ENCODE data around the gene SYNE1.

Gene SYNE1

GRCh38 chr6:152184573-152184916, 452.6 kb downstream of the SYNE1 start:
- DNase-seq (ENCODE audit: low read depth): no peak

GRCh38 chr6:152180601-152181000, 456.6 kb downstream of the SYNE1 start:
- DNase-seq (ENCODE audit: low read depth): no peak

- DNase-seq (ENCODE audit: low read depth): no peak
These were observed 460.9 kb downstream of the SYNE1 start for GRCh38 chr6:152176268-152176667.

DNA sequence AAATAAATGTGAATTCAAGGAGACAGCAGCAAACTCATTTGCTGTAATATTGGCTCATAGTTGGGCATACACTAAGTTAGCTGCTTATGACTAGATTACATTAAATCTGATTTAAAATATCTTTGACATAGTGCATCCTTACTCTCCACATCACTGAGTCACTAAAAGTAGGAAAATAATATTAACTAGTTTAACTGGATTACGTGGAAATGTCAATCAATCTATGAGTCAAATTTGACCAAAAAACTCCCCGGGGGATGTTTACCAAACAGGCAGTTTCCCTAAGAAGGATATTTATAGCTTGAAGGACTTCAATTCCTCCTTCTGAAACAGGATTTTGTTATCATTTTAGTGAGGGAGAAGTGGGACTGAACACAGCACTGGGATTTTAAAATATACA, 463.2 kb downstream of the SYNE1 start:
- DNase-seq (ENCODE audit: low read depth): no peak

GRCh38 chr6:152173321-152173720, 463.8 kb downstream of the SYNE1 start:
- DNase-seq (ENCODE audit: low read depth): no peak

DNA sequence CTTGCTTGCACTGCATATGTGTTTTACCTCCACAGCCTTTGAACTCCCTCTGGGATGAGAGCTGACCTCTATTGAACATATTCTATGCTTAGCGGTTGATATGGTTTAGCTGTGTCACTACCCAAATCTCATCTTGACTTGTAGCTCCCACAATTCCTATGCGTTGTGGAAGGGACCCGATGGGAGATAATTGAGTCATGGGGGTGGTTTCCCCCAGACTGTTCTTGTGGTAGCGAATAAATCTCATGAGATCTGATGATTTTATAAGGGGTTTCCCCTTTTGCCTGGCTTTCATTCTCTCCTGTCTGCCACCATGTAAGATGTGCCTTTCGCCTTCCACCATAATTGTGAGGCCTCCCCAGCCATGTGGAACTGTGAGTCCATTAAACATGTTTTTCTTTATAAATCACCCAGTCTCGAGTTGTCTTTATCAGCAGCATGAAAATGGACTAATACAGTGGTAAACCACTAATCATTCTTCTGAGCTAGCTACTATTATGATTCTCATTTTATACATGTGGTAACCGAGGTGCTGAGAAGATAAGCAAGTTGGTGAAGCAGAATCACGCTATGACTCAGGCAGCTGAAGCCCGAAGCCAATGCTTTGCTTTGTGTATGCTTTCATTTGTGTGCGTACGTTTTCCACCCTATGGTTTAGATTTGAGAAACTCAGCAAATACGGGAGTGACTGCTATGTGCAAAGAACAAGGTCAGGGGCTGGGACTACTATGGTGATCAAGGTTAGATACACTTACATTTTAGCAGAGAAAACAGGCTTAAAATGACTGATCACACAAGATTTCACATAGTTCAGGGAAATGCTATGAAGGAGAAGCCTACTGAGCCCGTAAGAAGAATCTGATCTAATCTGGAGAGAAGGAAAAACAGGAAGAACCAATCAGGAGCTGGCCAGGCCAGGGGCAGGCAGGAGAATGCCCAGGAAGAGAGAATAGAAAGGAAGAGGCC, 466.2 kb downstream of the SYNE1 start:
- DNase-seq (ENCODE audit: low read depth): no peak

- DNase-seq (ENCODE audit: low read depth): no peak
These were observed 466.9 kb downstream of the SYNE1 start for GRCh38 chr6:152170313-152170701.

- no peak for DNase-seq (ENCODE audit: low read depth)
These were observed 469.2 kb downstream of the SYNE1 start for GRCh38 chr6:152167641-152168603.

- no peak for DNase-seq (ENCODE audit: low read depth)
These were observed 470.3 kb downstream of the SYNE1 start for GRCh38 chr6:152166897-152167296.

DNA sequence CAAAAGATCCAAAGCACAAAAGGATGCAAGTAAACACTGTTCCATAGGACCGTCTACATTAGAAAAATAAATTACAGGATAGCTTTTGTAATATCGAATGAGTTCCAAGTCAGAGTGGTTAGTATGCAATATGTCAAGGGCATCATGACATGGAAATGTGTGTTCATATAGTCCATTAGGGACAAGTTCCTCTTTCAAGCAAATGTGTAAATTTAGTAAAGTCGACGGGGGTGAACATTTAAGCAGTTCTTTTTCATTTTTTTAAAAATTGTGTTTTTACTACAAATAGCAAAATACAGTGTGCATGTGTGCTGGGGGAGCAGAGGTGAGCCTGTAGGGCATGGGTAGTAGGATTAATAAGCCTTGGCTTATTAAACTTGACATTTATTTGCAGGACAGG, 470.7 kb downstream of the SYNE1 start:
- DNase-seq (ENCODE audit: low read depth): no peak

- no peak for DNase-seq (ENCODE audit: low read depth)
These were observed 472.2 kb downstream of the SYNE1 start for GRCh38 chr6:152164957-152165356.

DNA sequence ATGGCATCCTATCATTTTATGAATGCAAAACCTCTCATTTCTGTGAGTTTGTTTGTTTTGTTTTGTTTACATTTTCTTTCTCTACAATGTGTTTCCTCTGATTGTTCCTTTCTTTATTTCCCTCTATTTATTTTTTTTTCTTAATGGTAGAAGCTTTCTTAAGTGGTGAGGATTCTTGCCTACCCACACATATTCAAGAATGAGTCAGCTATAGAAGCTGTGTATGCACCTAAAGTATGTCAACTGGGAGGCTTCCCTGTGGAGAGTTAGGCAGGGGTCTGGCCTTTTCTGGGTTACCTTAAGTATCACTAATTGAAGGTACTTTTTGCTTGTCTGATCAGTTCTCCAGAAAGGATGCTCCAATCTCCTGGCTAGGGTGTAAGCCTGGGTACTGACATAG, 475.7 kb downstream of the SYNE1 start:
- no peak for DNase-seq (ENCODE audit: low read depth)

DNA sequence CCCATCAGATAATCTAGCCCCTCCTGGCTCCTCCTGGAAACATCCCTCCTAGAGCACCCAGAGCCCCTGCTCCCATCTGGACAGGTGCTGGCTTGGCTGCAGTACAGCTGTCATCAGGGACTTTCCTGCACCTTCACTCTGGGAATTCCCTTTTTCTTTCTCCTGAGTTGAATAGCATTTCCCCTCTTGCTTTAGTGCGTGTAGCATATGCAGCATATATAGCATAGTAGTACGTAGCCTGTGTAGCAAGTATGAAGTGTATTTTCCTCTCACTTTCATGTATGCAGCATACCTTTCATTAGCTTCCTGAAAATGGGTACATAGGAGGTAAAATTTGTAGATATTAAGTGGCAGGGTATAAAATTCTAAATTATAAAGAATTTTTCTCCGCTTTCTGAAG, 476.8 kb downstream of the SYNE1 start:
- no peak for DNase-seq (ENCODE audit: low read depth)

DNA sequence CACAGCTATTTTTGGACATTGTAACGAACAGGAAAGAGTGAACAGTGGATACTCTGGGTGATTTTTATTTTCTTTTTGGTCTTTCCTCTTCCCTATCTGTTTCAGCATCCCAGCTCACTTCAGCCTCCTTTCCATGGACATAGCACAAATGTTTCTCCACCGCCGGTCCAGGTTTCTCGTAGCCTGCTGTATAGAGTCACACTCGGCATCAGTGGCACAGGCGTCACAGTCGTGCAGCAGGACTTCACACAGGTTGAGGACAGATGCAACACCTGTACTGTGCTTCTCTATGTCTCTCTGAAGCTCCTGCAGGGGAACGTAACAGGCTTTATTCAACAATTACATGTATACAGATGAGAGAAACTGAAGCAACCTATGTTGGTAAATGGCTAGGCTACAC, 481.4 kb downstream of the SYNE1 start:
- DNase-seq (ENCODE audit: low read depth): no peak

GRCh38 chr6:152154559-152155356, 482.4 kb downstream of the SYNE1 start:
- no peak for DNase-seq (ENCODE audit: low read depth)

- no peak for DNase-seq (ENCODE audit: low read depth)
These were observed 485.2 kb downstream of the SYNE1 start for GRCh38 chr6:152151920-152152319.

DNA sequence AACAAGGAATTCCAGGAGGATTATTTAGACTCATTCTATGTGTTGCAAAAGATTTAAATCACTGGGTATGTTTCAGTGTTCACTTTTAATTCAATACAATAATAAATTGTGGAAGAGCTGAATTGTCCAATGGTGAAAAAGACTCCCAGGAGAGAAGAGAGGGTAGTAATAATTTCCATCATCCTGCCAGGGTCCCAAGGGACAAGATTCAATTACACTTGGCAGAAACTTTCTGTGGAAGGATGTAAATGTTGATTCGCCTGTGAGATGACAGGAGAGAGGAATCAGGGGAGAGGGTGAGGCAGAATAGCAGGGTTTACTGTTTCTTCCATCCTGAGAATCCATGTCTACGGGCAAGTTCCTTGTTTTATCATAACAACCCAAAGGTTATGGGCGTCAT, 487.0 kb downstream of the SYNE1 start:
- no peak for DNase-seq (ENCODE audit: low read depth)

DNA sequence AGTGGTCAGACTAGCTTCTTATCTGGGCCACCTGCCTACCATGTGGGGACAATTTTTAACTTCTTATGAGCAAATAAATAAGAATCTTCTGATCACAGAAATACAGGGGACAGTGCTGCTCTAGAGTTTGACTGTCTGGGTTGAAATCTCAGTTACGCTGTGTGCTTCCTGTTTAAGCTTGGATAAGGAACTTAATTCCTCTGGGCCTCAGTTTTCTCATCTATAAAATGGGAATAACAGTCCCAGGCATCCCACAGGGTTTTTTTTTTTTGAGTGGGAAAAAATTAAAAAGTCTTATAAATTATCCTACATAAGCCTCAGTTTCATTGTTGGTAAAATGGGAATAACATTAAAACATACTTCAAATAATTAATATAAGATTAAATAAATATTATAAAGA, 488.8 kb downstream of the SYNE1 start:
- no peak for DNase-seq (ENCODE audit: low read depth)

DNA sequence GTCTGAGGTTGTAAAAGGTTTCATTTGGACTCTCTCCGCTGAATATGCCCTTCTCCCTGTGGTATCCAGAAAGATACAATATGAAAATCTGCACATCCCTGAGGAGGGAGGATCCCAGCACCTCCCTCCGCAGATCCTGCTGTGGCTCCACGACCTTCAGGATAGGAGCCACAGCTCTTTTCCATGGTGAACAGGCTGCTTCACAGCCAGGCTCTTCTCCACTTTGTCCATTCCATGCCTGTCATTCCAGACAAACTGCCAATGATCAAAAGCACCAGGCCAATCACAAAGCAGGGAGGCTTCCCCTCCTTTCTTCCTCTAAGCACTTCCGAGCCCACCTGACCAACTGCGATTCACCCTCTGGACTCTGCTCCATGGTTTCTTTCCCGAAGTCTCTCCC, 489.9 kb downstream of the SYNE1 start:
- DNase-seq (ENCODE audit: low read depth): no peak

- DNase-seq (ENCODE audit: low read depth): peak; percentile 53
These were observed 490.8 kb downstream of the SYNE1 start for GRCh38 chr6:152146385-152146784.

DNA sequence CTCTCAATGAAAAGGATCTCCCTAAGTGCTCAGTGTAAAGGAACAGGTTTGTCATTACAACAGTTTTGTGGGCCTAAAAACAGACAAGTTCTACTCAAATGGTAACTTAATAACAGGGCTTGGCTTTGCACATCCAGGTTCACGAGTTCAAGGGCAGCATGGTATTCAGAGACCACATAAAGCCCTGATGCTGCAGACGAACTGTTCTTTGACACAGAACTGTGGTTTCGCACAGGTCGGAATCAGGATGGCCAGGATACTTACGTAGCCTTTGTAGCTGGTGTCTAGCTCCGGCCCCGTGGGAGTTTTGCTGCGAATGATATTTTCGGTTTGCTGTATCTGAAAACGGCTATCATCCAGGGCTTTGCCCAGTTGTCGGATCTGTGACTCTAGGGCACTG, 493.8 kb downstream of the SYNE1 start:
- no peak for DNase-seq (ENCODE audit: low read depth)

GRCh38 chr6:152142105-152142504, 495.1 kb downstream of the SYNE1 start:
- DNase-seq (ENCODE audit: low read depth): no peak
